ENCODE measurements around the gene KLHL33.

The KLHL33 gene, protein sequence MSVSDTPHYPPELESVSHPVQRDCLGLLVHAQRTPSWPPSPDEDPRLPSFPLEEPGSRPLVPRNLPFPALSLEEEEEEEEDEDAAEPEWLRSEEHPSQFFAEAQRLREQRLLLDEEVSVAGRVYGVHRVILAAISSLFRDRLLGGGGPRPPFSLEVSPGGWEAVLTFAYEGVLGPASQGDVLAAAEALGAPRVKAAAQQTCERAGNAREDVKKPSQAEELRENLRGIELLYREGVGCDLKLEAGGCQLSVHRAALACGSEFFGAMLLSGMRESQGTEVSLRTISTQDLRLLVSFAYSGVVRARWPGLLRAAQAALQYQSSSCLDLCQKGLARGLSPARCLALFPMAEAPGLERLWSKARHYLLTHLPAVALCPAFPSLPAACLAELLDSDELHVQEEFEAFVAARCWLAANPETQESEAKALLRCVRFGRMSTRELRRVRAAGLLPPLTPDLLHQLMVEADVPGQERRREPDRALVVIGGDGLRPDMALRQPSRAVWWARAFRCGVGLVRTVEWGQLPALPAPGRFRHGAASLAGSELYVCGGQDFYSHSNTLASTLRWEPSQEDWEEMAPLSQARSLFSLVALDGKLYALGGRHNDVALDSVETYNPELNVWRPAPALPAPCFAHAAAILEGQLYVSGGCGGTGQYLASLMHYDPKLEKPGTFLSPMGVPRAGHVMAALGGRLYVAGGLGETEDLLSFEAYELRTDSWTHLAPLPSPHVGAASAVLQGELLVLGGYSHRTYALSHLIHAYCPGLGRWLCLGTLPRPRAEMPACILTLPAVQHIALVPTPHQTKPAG

DNA sequence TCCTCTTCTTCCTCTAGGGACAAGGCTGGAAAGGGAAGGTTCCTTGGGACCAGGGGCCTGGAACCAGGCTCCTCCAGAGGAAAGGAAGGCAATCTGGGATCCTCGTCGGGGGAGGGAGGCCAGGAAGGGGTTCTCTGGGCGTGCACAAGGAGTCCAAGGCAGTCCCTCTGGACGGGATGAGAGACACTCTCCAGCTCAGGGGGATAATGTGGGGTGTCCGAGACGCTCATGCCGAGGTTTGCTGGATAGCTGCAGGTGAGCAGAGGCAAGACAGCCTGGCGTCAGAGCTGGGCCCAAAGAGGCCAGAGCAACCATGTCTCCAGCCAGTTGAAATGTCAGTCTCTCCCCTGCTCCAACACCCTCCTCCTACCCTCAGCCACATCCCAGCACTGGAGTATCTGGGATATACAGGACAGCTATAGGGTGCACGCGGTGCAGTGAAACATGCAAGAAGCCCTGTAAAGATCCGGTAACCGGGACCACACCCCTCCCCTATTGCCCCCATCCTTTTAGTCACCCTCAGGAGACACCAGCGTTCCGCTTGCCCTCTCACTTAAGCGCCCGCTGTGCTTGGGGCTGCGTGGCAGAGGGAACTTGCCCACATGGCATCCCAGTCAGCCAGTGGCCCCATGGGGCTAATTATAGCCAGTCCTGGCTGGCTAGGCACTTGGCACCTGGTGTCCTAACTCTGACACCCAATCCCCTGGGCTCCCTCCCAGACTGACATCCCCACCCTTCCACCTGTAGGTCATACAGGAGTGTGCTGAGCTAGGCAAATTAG lies at the start of gene KLHL33:
TSS of gene KLHL33 (minus strand) at position 585 of the 781 bp plus-strand sequence. CDS start at position 230, 355 bp downstream.
- DNase-seq: no peak

DNA sequence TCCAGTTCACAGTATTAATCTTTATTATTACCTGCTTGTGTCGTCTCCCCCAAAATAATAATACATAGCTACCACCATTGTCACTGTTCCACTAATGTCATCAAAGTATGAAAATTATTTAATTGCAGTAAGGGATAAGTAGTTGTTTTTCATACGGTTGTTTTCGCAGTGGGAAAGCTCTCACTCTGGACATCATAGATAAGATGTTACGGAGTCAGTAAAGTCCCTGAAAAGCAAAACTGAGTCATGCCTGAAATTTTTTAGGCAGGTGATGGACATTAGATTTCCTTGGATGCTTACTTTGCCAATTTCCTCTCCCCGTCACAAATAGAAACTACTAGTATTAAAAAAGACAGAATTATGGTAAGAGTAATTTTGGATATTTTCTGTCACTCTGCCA lies 46.4 kb upstream of the KLHL33 start:
- no peak for DNase-seq

DNA sequence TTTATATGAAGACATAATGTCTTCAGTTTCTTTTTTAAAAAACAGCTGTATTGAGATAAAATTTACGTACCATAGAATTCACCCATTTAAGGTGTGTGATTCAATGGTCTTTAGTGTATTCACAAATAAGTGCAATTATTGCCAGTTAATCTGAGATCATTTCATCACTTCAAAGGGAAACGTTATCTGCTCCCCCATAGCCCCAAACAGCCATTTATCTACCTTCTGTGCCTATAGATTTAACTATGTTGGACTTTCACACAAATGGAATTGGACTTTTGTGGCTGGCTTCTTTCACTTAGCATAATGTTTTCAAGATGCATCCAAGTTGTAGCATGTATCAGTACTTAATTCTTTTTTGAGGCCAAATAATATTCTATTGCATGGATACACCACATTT lies 42.9 kb upstream of the KLHL33 start:
- no peak for DNase-seq

DNA sequence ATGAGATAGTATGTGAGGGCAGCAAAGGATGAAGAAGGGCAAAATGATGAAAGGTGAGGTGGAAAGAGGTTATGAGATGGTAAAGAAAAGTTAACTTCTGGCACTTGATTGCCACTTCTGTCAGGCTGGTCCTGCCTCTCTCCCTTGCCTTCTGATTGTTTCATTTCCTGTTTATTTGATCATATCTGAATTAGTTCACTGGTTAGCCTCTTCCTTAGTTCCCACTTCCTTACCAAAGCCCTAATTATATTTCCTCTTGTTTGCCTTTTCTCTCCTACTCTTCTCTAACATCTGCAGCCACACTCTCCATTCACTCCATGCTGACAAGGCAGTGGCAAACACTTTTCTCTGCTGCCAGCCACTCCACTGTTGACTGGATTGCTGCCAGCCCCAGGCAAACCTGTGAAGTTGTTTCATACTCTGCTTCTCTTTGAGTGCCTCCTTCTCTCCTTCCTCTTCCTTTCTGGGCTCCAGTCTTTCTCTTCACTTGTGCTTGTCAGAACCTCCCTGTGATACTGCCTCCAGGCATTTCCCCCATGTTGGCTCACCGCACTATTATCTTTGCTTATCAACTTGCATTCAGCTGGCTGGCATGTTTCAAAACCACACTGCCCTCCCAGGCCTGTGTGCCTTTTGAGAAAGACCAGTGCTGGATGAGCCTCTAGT lies 41.4 kb upstream of the KLHL33 start:
- DNase-seq: no peak

DNA sequence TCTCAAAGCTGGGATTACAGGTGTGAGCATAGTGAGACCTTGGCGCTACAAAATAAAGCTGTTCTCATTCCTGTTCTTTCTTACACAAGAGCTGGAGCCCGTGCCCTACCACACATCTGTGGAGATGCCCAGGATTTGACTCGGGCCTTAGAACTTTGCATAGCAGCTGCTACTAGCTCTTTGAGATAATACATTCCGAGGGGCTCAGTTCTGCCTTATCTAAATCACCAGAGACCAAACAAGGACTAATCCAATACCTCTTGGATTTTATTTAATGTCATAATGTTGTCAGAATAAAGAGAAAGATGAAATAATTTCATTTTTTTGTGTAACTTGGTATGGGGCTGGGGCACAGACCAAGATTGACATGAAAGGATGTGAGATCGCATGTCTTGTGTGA lies 40.8 kb upstream of the KLHL33 start:
- no peak for DNase-seq

DNA sequence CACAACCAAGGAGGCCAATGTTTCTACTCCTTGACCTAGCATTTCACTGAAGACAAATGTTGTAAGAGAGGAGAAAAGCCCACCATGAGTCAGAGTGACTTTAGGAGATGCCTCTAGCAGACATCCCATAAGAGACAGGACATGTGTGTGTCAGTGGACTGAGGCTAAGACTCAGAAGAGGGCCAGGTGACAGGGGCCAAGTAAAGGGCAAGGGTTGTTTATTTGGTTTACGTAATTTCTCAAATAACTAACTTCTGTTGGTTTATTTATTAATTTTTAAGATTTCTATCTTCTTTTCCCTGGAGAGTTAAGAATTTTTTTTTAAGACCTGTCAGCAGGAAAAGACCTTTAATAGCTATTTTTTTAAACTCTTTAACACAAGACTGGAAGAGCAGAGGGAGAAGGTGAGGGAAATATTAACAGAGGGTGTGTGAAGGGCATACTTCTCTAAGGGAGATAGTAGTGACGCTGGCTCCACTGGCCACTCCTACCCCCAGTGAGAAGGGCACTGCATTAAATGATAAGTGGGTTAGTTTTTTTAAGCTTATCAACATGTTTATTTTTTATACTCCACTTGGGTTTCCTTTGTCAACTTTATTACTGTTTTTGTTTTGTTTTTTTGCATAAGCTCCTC lies 36.7 kb upstream of the KLHL33 start:
- no peak for DNase-seq

DNA sequence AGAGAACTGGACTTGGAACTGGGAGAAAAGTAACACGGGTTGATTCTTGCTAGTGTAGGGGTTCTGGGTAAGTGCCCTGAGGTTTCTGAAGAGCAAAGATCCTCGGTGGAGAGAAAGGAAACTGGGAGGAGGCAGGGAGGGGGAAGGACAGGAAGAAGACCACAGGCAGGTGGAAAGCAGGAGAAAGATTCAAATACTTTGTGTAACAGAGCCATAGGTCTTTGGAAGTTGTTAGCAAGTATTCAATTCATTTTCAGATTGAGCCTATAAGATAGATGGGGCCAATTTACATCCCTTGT lies 34.6 kb upstream of the KLHL33 start:
- no peak for DNase-seq

DNA sequence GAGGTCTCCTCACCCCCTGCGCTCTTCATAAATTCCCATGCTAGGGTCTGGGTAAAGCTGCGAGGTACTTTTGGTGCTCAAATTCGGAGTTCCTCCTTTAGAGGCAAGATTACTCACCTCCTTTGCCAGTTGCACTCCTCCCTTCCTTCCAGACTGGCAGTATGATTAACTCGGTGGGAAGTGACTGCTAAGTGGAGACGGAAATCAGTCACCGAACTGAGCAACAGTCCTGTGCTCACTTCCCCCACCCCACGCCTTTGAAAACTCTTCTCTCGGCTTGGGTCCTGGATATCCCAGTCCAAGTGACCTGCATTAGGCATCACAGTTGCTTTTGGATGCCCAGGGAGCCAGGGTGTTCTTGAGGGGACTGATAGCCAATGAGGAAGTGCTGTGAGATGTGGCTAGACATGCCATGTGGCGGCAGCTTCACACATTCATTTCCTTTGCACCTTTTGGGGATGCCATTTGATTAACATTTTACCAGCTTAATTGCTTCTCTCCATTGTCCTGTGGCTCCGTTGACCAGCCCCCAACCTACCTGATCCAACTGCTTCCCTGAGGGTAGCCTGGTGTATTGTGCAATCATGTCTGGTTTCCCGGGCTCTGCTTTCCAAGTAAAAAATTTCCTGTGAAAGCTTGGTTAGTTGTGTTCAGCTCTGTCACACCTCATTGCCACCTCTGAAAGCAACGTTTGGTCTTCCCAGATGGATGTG lies 34.1 kb upstream of the KLHL33 start:
- peak; percentile 70 for DNase-seq

DNA sequence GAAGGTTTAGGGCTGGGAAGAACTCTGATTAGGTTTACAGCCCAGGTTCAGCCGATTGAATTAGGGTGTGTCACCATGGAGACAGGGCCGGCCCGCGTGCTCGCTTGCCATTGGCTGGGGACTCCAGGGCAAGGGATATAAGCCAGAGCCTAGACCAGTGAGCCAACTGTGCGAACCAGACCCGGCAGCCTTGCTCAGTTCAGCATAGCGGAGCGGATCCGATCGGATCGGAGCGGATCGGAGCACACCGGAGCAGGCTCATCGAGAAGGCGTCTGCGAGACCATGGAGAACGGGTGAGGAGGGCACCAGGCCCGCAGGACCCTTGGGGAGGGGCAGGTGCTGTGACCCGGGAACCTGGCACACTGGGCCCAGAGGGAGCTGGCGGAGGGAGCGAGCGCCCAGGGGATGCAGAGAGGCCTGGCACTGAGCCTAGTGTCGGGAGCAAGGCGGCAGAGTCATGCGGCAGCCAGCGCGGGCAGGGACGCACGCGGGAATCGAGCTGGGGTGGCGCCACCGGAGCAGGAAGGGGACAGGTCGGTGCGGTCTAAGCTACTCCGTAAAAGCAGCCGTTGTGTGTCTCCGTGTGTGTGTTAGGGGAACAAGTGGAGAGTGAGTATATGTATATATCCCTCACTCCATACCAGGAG lies 33.4 kb upstream of the KLHL33 start, which contains the start of gene PNP:
TSS of gene PNP (plus strand) at position 165 of the 648 bp plus-strand sequence. CDS start at position 284, 119 bp downstream.
- DNase-seq: peak; percentile 83

DNA sequence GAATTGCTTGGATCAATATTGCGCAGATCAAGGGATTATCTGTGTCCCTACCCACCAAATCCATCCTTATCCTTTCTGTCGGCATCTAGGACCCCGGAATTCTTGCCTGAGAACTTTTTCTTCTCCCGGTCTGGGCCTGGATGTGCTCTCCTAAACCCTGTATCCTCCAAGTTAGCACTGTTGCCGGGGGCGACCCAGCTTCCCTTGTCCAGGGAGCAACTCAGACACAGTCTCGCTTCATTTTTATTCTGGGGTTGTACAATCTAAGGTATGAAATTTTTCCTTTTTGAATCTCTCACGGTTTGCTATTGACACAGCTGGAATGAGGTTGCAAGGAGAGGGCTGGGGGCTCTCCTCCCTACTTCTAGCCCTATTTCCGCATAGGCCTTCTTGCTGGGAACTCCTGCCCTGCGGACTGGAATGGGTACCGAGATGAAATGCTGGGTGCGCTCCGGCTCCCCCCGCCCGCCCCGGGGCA lies 32.8 kb upstream of the KLHL33 start:
- DNase-seq: no peak

DNA sequence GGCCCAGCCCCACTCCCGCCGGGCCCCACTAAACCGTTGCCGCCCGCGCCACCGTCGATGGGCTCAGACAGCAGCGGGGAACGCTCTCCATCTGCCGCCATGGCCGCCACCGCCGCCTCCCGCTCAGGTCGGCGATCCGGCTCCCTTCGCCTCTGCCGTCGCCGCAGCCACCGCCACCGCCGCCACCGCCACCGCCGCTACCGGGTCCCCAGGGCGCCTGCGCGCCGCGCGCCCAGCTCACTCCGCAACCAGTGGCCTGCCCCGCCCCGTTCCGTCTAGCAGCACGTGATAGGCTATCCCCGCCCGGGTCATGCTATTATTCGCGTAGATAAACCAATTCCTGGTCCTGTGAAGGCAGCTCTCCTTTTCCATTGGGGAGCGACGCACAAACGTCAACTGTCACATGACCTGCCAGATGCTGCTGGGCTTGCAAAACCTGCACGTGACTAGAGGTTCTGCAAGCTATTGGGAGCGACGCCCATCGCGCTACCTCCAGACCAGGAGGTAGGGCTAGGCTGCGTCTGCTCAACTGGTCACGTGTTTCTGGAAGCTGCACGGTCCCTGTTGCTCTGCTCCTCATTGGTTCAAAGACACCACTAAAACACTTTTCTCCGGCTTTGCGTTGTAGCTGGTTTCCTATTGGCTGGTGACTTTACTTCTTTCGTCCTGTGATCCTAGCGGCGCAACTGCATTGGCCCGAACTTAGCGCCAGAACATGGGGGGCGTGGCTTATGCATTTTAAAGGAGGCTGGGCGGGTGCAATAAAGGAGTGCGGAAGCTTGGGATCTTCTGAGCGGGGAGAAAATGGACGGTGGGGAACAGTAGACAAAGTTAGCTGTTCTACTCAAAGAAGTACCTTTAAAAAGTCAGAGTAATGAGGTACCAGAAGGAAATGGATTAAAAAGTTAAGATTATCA lies 25.5 kb upstream of the KLHL33 start, which contains the start of gene PIP4P1:
TSS of gene PIP4P1 (minus strand) at position 210 of the 917 bp plus-strand sequence. CDS start at position 101, 109 bp downstream.
- peak; percentile 100 for DNase-seq

DNA sequence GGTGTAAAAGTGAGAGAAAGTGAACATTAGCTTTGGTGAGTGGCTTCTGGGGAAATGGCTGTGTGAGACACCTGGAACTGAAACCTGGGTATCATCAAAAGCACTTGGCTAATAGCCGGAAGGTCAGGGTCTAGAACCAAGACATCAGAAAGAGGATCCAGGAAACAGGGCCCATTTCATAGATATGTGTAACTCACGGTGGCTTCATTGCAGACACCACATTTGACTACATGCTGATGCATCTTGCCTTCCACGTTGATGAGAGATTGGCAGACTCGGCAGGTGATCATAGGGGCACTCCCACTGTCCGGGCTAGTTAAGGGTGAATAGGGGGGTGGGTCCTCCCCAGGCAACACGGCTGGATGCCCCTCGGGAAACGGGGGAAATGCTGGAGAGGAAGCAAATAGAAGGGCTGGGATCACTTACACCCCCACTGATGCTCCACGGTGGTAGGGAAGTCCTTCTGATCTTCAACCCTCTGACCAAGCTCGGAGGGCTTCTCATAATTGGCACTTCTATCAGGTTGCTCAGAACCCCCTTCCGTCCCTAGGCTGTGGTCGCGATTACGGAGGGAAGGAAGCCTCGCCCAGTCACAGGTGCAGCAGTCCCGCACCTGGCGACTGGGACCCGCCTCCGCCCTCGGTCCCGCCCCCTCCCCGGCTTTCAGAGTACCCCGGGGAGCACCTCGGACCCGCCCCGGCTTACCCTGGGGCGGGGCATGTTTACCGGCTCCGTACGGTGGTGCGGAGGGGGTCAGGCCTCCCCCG lies 24.7 kb upstream of the KLHL33 start:
- no peak for DNase-seq

DNA sequence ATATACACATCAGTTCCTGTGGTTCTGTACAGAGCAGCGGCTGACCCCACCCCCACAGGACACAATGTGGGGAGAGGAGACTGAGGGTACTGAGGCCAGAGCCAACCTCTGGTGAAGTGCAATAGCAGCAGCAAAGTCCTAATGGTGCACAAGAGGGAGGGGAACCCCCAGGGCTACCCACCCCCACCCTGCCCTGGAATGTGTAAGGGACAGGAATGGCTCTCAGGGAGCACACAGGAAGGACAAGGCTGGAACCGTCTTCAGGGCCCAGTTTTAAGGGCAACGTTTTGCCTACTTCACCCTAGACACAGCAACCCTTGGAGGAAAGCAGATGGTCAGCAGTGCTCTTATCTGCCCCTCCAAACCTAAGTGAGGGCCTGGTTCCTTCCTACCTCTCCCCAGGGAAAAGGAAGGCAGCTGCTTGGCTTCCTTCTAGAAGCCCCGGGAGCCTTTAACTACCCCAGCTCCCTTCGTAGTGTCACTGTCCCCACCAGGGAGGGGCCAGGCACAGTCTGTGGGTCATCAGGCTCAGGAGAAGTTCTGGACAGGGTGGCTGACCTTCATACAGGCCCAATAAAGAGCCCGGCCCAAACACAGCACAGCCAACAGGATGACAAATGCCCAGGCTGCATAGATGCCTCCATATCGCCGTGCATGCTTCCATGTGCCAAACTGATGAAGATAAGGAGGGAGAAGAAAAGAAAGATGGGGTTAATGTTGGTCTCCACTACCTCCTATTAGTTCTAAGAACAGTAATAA lies 22.2 kb upstream of the KLHL33 start:
- DNase-seq: no peak

DNA sequence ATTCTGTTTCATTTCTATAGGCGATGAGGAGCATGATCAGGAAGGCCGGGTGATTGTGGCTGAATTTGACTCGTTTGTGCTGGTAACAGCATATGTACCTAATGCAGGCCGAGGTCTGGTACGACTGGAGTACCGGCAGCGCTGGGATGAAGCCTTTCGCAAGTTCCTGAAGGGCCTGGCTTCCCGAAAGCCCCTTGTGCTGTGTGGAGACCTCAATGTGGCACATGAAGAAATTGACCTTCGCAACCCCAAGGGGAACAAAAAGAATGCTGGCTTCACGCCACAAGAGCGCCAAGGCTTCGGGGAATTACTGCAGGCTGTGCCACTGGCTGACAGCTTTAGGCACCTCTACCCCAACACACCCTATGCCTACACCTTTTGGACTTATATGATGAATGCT lies 21.0 kb upstream of the KLHL33 start:
- DNase-seq: no peak

DNA sequence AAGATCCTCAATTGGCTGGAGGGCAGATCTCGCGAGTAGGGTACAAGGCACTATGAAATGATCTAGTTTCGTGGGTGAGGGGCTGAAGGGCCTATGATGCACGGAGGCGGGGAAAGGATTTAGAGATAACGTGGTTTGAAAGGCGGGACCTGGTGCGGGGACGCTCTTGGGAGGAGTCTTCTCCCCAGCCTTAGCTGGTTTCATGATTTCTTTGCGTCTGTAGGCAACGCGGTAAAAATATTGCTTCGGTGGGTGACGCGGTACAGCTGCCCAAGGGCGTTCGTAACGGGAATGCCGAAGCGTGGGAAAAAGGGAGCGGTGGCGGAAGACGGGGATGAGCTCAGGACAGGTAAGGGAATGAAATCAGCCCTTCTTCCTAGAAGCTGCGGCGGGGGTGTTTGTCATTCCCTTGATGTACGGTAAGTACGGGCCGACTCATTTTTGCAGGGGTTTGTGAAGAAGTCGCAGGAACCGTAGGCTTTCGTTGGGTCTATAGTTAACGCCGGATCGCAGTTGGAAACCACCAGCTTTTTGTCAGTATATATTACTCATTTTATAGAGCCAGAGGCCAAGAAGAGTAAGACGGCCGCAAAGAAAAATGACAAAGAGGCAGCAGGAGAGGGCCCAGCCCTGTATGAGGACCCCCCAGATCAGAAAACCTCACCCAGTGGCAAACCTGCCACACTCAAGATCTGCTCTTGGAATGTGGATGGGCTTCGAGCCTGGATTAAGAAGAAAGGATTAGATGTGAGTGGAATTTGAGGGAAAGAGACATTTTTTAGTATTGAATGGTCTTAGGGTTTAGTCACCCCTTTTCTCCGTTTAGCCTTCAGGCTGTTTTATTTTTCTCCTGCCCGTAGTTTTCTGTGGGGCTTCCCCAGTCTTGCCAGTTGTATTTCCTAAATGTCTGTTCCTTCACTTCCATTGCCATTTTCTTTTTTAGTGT lies 19.7 kb upstream of the KLHL33 start:
- DNase-seq: peak; percentile 15

DNA sequence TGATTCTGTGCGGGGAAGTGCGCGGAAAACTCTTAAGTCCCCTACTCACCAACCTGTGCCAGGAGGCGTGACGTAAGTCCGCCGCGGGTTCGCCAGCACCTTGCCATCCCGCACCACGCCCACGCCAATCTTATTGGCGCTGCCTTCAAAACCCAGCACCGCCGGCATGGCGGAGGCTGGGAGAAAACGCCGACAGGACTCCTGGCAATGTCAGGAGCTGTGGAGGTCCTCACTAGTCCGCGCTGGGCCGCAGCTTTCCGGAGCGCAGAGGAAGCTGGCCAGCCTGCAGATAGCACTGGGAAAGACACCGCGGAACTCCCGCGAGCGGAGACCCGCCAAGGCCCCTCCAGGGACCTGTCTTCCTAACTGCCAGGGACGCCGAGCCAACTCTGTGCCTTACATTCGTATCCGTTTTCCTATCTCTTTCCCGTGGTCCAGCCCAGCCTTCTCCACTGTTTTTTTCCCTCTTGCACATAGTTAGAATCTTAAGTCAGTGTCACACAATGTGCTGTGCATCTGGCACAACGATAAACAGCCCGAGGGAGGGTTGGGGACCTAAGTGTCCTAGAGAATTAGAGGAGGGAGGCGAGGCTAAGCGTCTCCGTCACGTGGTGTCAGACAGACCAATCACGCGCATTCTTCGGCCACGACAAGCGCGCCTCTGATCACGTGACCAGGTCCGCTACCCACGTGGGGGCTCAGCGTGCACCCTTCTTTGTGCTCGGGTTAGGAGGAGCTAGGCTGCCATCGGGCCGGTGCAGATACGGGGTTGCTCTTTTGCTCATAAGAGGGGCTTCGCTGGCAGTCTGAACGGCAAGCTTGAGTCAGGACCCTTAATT lies 18.8 kb upstream of the KLHL33 start, which contains the start of the genes APEX1 and OSGEP:
TSS of gene APEX1 (plus strand) at position 711 of the 839 bp plus-strand sequence. CDS start 420 bp downstream, outside the sequence.
TSS of gene OSGEP (minus strand) at position 297 of the 839 bp plus-strand sequence. CDS start at position 168, 129 bp downstream.
- peak; percentile 99 for DNase-seq
